ENCODE measurements around the gene SLC5A11. TPM values are rescaled to one million over a fixed set of nuclear protein-coding genes. Genes with fewer than 3 reads are reported as not detected.

The SLC5A11 gene
- polyA plus RNA-seq, 2 of the 4 experiments (the other 2 are of a cell fraction) = 0.40 to 0.43 TPM

GRCh38 chr16:24950275-24950674 lies 104.5 kb downstream of the SLC5A11 start:
- 83% methylated on average over 5 of the region's 5 CpGs for WGBS (ENCODE audit: missing lambda C conversion rate)
- CTCF ChIA-PET = interaction anchor here (1.2 kb wide), 1 partner anchor 116 kb away, joined by 3 read pairs; no protein-coding TSS in a partner anchor
- DNase-seq (ENCODE audit: low read depth in 1 of 2, low spot score in 1 of 2) = no peak
- Histone ChIP-seq H3K27ac (no peak overlapping the region), H3K9me3 (no peaks in the 10 kb centered on the region), H3K4me2 (no peak overlapping the region), H3K4me1 (peaks cover 7% of the 10 kb centered on the region; the same call in 2 of the 3 replicates), H3K4me3 (no peak overlapping the region)
- ATAC-seq = no peak
- FAIRE-seq = no peak
- POLR2A ChIA-PET = no interaction called here
- TF ChIP-seq MAFK (IDR thresholded peaks at IDR 0.05; ENCODE audit: partially characterized antibody) (no peak), SREBF2 (IDR thresholded peaks at IDR 0.05) (no peak), CBX8 (IDR thresholded peaks at IDR 0.05) (no peak), RAD21 (conservative IDR thresholded peaks at IDR 0.05 in 1 of 2, IDR thresholded peaks at IDR 0.05 in 1 of 2) (no peak), KDM1A (IDR thresholded peaks at IDR 0.05; ENCODE audit: low read depth) (no peak), RCOR1 (IDR thresholded peaks at IDR 0.05; ENCODE audit: low read depth, low read length) (no peak), ESRRA (IDR thresholded peaks at IDR 0.05; ENCODE audit: borderline replicate concordance, low read length) (no peak)

GRCh38 chr16:24953306-24953705 lies 107.5 kb downstream of the SLC5A11 start:
- CTCF ChIA-PET = interaction anchor here (0.9 to 1.2 kb wide), 2 partner anchors 18 to 252 kb away, joined by 3 to 4 read pairs; no protein-coding TSS in a partner anchor
- ATAC-seq = no peak
- POLR2A ChIA-PET = no interaction called here
- Histone ChIP-seq H3K4me3 (no peak overlapping the region), H3K9me3 (no peaks in the 10 kb centered on the region), H3K4me2 (no peak overlapping the region), H3K27ac (no peak overlapping the region), H3K4me1 (peaks cover 7% of the 10 kb centered on the region; the same call in 2 of the 3 replicates)
- TF ChIP-seq SMC3 (IDR thresholded peaks at IDR 0.05) (no peak), HEYL (CRISPR knock-in tag; IDR thresholded peaks at IDR 0.05) (no peak)
- DNase-seq (ENCODE audit: low read depth in 1 of 2, low spot score in 1 of 2) = no peak
- no peak for FAIRE-seq
- WGBS (ENCODE audit: missing lambda C conversion rate) = 94% methylated on average over 6 of the region's 6 CpGs

- no peak overlapping the region for H3K4me2 ChIP-seq
- no peak overlapping the region for H3K4me3 ChIP-seq
- H3K27ac ChIP-seq = no peak overlapping the region
- FAIRE-seq (no peak), DNase-seq (ENCODE audit: low read depth in 1 of 2, low spot score in 1 of 2) (no peak), ATAC-seq (no peak)
- H3K4me1 ChIP-seq = peaks cover 7% of the 10 kb centered on the region; the same call in 2 of the 3 replicates
- 93% methylated on average over 5 of the region's 5 CpGs for WGBS (ENCODE audit: missing lambda C conversion rate)
- CTCF ChIA-PET = interaction anchor here (0.9 to 1.3 kb wide), 6 partner anchors 8 to 252 kb away, joined by 3 to 6 read pairs (median 4); no protein-coding TSS in a partner anchor
- TF ChIP-seq FOSL2 (IDR thresholded peaks at IDR 0.05) = no peak
- TF ChIP-seq FOSL2 (CRISPR knock-in tag; IDR thresholded peaks at IDR 0.05) = no peak
- no peak for TF ChIP-seq RAD21 (conservative IDR thresholded peaks at IDR 0.05 in 1 of 2, IDR thresholded peaks at IDR 0.05 in 1 of 2)
- TF ChIP-seq CBX2 (IDR thresholded peaks at IDR 0.05; ENCODE audit: borderline replicate concordance, low read depth) = no peak
- no peaks in the 10 kb centered on the region for H3K9me3 ChIP-seq
- POLR2A ChIA-PET = no interaction called here
Measured at GRCh38 chr16:24953721-24954120, 108.0 kb downstream of the SLC5A11 start.

- Histone ChIP-seq H3K4me3 (no peak overlapping the region), H3K4me2 (no peak overlapping the region), H3K4me1 (peaks cover 7% of the 10 kb centered on the region; the same call in 2 of the 3 replicates), H3K27ac (no peak overlapping the region), H3K9me3 (no peaks in the 10 kb centered on the region)
- CTCF ChIA-PET = interaction anchor here (1.1 to 1.6 kb wide), 5 partner anchors 9 to 49 kb away, joined by 3 to 6 read pairs (median 3); no protein-coding TSS in a partner anchor
- ATAC-seq (no peak), DNase-seq (ENCODE audit: low read depth in 1 of 2, low spot score in 1 of 2) (no peak), FAIRE-seq (no peak)
- POLR2A ChIA-PET = no interaction called here
- TF ChIP-seq KDM5A (IDR thresholded peaks at IDR 0.05) (no peak), PHF8 (IDR thresholded peaks at IDR 0.05; ENCODE audit: borderline replicate concordance, low read depth) (no peak), RFX5 (IDR thresholded peaks at IDR 0.05) (no peak), CBX8 (IDR thresholded peaks at IDR 0.05) (no peak), ZFP36 (IDR thresholded peaks at IDR 0.05; ENCODE audit: borderline replicate concordance, partially characterized antibody) (no peak), TFCP2L1 (CRISPR knock-in tag; IDR thresholded peaks at IDR 0.05) (no peak)
- WGBS (ENCODE audit: missing lambda C conversion rate) = 96% methylated on average over 4 of the region's 4 CpGs
Measured at GRCh38 chr16:24954137-24954536, 108.4 kb downstream of the SLC5A11 start.

GRCh38 chr16:24955975-24956731 lies 110.4 kb downstream of the SLC5A11 start:
- H3K4me3 ChIP-seq = no peak overlapping the region
- H3K4me2 ChIP-seq = no peak overlapping the region
- TF ChIP-seq HOXB5 (CRISPR knock-in tag; IDR thresholded peaks at IDR 0.05) (no peak), RCOR1 (IDR thresholded peaks at IDR 0.05; ENCODE audit: low read depth, low read length) (no peak), MAFK (IDR thresholded peaks at IDR 0.05; ENCODE audit: partially characterized antibody) (peak; percentile 16), RAD21 (conservative IDR thresholded peaks at IDR 0.05 in 1 of 2, IDR thresholded peaks at IDR 0.05 in 1 of 2) (peak in 1 of 2 experiments; percentile 37; a peak in 1 of 5 replicates), NPAS2 (CRISPR knock-in tag; IDR thresholded peaks at IDR 0.05; ENCODE audit: borderline replicate concordance) (no peak), JUN (IDR thresholded peaks at IDR 0.05) (no peak), NFE2L2 (conservative IDR thresholded peaks at IDR 0.05; ENCODE audit: low read length) (0 out of 2 replicates have a peak, but pooled peaks have one; percentile 11), ZSCAN20 (CRISPR knock-in tag; IDR thresholded peaks at IDR 0.05) (no peak), PHF8 (IDR thresholded peaks at IDR 0.05; ENCODE audit: borderline replicate concordance, low read depth) (no peak), FOSB (CRISPR knock-in tag; IDR thresholded peaks at IDR 0.05) (no peak)
- H3K27ac ChIP-seq = no peak overlapping the region
- 78% methylated on average over 11 of the region's 11 CpGs for WGBS (ENCODE audit: missing lambda C conversion rate)
- no peak for ATAC-seq
- CTCF ChIA-PET = interaction anchor here (0.8 kb wide), 1 partner anchor 15 kb away, joined by 3 read pairs; no protein-coding TSS in a partner anchor
- no peaks in the 10 kb centered on the region for H3K9me3 ChIP-seq
- no peaks in the 10 kb centered on the region for H3K4me1 ChIP-seq
- POLR2A ChIA-PET = no interaction called here
- no peak for FAIRE-seq
- no peak for DNase-seq (ENCODE audit: low read depth in 1 of 2, low spot score in 1 of 2)

Data from A549 (cell line).